Stromal cell of bone marrow (primary cell): Measurements from ENCODE around the gene PRKCH.

ENCODE experiments used
- DNase-seq: peaks from one replicate; pipeline ENCODE4 v3.0.0-alpha.2; 2012; ENCODE audit warnings: low read depth

Gene PRKCH

GRCh38 chr14:61553730-61554641 lies 232.6 kb downstream of the PRKCH start:
- DNase-seq = peak; percentile 99

GRCh38 chr14:61555056-61555838 lies 233.9 kb downstream of the PRKCH start:
- DNase-seq = no peak

- no peak for DNase-seq
These were observed 235.1 kb downstream of the PRKCH start for GRCh38 chr14:61556455-61556854.

GRCh38 chr14:61557262-61557661 lies 235.9 kb downstream of the PRKCH start:
- no peak for DNase-seq

- DNase-seq = no peak
These were observed 236.5 kb downstream of the PRKCH start for GRCh38 chr14:61557854-61558253.

GRCh38 chr14:61558271-61558670 lies 236.9 kb downstream of the PRKCH start:
- DNase-seq = no peak

- no peak for DNase-seq
These were observed 238.3 kb downstream of the PRKCH start for GRCh38 chr14:61559641-61560201.

- no peak for DNase-seq
These were observed 238.9 kb downstream of the PRKCH start for GRCh38 chr14:61560323-61560722.

GRCh38 chr14:61561104-61561503 lies 239.7 kb downstream of the PRKCH start:
- DNase-seq = peak; percentile 57

GRCh38 chr14:61561657-61562276 lies 240.4 kb downstream of the PRKCH start:
- DNase-seq = peak; percentile 94

- peak; percentile 100 for DNase-seq
These were observed 241.2 kb downstream of the PRKCH start for GRCh38 chr14:61562321-61563161.

- no peak for DNase-seq
These were observed 241.8 kb downstream of the PRKCH start for GRCh38 chr14:61563162-61563511.

GRCh38 chr14:61563880-61564617 lies 242.7 kb downstream of the PRKCH start:
- DNase-seq = no peak

GRCh38 chr14:61564618-61565091 lies 243.3 kb downstream of the PRKCH start:
- peak; percentile 88 for DNase-seq

- DNase-seq = no peak
These were observed 243.8 kb downstream of the PRKCH start for GRCh38 chr14:61565181-61565580.

- peak; percentile 83 for DNase-seq
These were observed 244.6 kb downstream of the PRKCH start for GRCh38 chr14:61565836-61566536.

- no peak for DNase-seq
These were observed 245.3 kb downstream of the PRKCH start for GRCh38 chr14:61566537-61567225.

- DNase-seq = no peak
These were observed 246.6 kb downstream of the PRKCH start for GRCh38 chr14:61567838-61568571.
